ENCODE data around the gene PIGQ.

Gene PIGQ

GRCh38 chr16:625977-626765 is 56.4 kb downstream of the PIGQ start:
- WGBS, 2 donors (ENCODE audit: extremely low coverage in 2 of 2, insufficient read length in 2 of 2, insufficient replicate concordance in 1 of 2), result no CpG with 5 or more reads among the region's 35 CpGs
- Histone ChIP-seq H2BK5ac (ENCODE audit: low read length) (no peak overlapping the region), H3K4me2 (ENCODE audit: insufficient read depth, low read length, poor library complexity, severe bottlenecking) (no peak overlapping the region), H4K8ac (ENCODE audit: low read depth, low read length) (no peak overlapping the region), H2AK5ac (ENCODE audit: low read depth, low read length) (peak overlapping the region; percentile 46), H3K14ac (ENCODE audit: low read length) (peak overlapping the region; percentile 71), H3K9ac (ENCODE audit: low read depth, low read length, poor library complexity) (no peak overlapping the region), H3K79me1 (ENCODE audit: low read depth, low read length) (peaks cover 8% of the 10 kb centered on the region), H2AFZ (ENCODE audit: low read length) (no peak overlapping the region), H3K4me1 (ENCODE audit: control insufficient read depth in 2 of 2, insufficient read depth in 1 of 2, low read depth in 1 of 2, low read length in 2 of 2) (peaks cover 26 to 27% of the 10 kb centered on the region in 2 donors), H3K23ac (ENCODE audit: low read depth, low read length, poor library complexity) (peak overlapping the region; percentile 55), H3K18ac (ENCODE audit: low read length) (peak overlapping the region; percentile 28), H3K36me3 (replicated peaks in 1 of 2; ENCODE audit: control insufficient read depth in 2 of 2, insufficient read depth in 2 of 2, low read length in 2 of 2) (peaks cover 3 to 35% of the 10 kb centered on the region in 2 donors), H3K4ac (ENCODE audit: low read length) (peak overlapping the region; percentile 37), H2BK12ac (ENCODE audit: low read length) (no peak overlapping the region), H2BK120ac (ENCODE audit: low read depth, low read length) (no peak overlapping the region), H3K27ac (replicated peaks; ENCODE audit: low read length) (no peak overlapping the region), H3K4me3 (ENCODE audit: low read length in 2 of 2) (no peak overlapping the region), H2BK15ac (ENCODE audit: low read length) (no peak overlapping the region), H3K27me3 (ENCODE audit: control insufficient read depth in 3 of 3, insufficient read depth in 3 of 3, low read depth in 1 of 3, low read length in 3 of 3) (no peaks in the 10 kb centered on the region), H4K91ac (ENCODE audit: low read depth, low read length, poor library complexity) (no peak overlapping the region), H3K9me3 (replicated peaks in 1 of 2; ENCODE audit: control insufficient read depth in 2 of 2, insufficient read depth in 1 of 2, low read depth in 1 of 2, low read length in 2 of 2) (no peaks in the 10 kb centered on the region)
- no peak for DNase-seq (ENCODE audit: low spot score)

DNA sequence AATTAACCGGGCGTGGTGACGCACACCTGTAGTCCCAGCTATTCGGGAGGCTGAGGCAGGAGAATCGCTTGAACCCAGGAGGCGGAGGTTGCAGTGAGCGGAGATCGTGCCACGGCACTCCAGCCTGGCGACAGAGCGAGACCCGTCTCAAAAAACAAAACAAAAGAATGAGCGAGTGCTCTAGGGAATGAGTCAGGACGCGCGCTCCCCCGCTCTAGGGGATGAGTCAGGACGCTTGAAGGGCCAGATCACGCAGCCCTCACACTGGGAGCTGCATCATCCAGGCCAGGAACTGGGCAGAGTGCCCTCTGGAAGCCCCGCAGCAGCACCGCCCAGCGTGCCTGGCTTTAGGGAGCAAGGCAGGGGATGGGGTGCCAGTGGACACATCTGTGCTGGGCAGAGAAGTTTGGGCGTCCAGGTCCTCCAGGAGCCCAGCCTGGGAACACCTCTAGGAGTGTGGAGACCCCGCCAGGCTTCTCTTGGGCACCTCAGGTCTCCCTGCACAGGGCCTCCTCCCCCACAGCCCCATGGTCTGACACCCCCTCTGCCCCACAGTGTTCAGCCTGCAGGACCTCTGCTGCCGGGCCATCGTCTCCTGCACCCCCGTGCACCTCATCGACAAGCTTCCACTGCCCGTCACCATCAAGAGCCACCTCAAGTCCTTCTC is 57.2 kb downstream of the PIGQ start:
- Histone ChIP-seq H2BK5ac (ENCODE audit: low read length) (peak overlapping the region; percentile 99), H3K27me3 (ENCODE audit: control insufficient read depth in 3 of 3, insufficient read depth in 3 of 3, low read depth in 1 of 3, low read length in 3 of 3) (no peaks in the 10 kb centered on the region), H4K91ac (ENCODE audit: low read depth, low read length, poor library complexity) (no peak overlapping the region), H3K18ac (ENCODE audit: low read length) (no peak overlapping the region), H3K36me3 (replicated peaks in 1 of 2; ENCODE audit: control insufficient read depth in 2 of 2, insufficient read depth in 2 of 2, low read length in 2 of 2) (peaks cover 3 to 35% of the 10 kb centered on the region in 2 donors), H3K4ac (ENCODE audit: low read length) (no peak overlapping the region), H3K4me3 (ENCODE audit: low read length in 2 of 2) (no peak overlapping the region), H3K9me3 (replicated peaks in 1 of 2; ENCODE audit: control insufficient read depth in 2 of 2, insufficient read depth in 1 of 2, low read depth in 1 of 2, low read length in 2 of 2) (no peaks in the 10 kb centered on the region), H3K23ac (ENCODE audit: low read depth, low read length, poor library complexity) (peak overlapping the region; percentile 73), H2BK120ac (ENCODE audit: low read depth, low read length) (no peak overlapping the region), H3K4me1 (ENCODE audit: control insufficient read depth in 2 of 2, insufficient read depth in 1 of 2, low read depth in 1 of 2, low read length in 2 of 2) (peaks cover 29% of the 10 kb centered on the region in 2 donors), H2BK12ac (ENCODE audit: low read length) (peak overlapping the region; percentile 22), H2AK5ac (ENCODE audit: low read depth, low read length) (peak overlapping the region; percentile 46), H3K14ac (ENCODE audit: low read length) (no peak overlapping the region), H3K79me1 (ENCODE audit: low read depth, low read length) (peaks cover 8% of the 10 kb centered on the region), H3K9ac (ENCODE audit: low read depth, low read length, poor library complexity) (peak overlapping the region; percentile 44), H3K27ac (replicated peaks; ENCODE audit: low read length) (no peak overlapping the region), H2AFZ (ENCODE audit: low read length) (no peak overlapping the region), H2BK15ac (ENCODE audit: low read length) (peak overlapping the region; percentile 67), H4K8ac (ENCODE audit: low read depth, low read length) (no peak overlapping the region), H3K4me2 (ENCODE audit: insufficient read depth, low read length, poor library complexity, severe bottlenecking) (no peak overlapping the region)
- WGBS, 2 donors (ENCODE audit: extremely low coverage in 2 of 2, insufficient read length in 2 of 2, insufficient replicate concordance in 1 of 2), result no CpG with 5 or more reads among the region's 29 CpGs
- DNase-seq (ENCODE audit: low spot score), result no peak

DNA sequence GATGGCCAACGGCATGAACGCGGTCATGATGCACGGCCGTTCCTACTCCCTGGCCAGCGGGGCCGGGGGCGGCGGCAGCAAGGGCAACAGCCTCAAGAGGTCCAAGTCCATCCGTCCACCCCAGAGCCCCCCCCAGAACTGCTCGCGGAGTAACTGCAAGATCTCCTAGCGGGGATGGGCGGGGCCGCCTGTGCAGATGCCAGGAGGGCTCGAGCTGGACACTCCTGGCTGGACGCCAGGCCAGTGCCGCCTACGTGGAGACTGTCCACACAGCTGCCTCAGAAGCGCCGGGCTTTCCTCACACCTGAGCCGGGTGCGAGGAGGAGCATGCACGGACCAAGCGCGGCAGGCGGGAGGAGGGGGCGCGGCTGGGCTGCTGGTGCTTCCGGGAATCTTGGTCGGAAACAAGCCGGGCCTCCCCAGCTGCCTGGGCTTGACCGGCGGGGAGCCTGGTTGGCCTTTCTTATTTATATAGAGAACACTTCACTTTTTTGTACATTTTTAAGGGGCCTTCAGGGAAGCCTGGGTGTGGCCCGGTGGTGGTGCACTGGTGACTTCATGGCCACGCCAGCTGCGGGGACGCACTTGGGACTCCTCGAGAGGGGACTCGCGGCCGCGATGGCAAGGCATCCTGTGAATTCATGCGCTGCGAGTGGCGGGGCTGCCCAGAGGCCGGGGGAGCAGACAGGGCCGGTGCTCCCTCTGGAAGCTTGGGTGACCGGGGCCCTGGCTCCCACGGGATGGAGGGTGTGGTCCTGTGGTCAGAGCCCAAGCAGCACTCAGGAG is 57.9 kb downstream of the PIGQ start:
- peaks cover 29 to 31% of the 10 kb centered on the region in 2 donors for H3K4me1 ChIP-seq (ENCODE audit: control insufficient read depth in 2 of 2, insufficient read depth in 1 of 2, low read depth in 1 of 2, low read length in 2 of 2)
- WGBS, 2 donors (ENCODE audit: extremely low coverage in 2 of 2, insufficient read length in 2 of 2, insufficient replicate concordance in 1 of 2), result no CpG with 5 or more reads among the region's 50 CpGs
- H3K27ac ChIP-seq (replicated peaks; ENCODE audit: low read length), result no peak overlapping the region

More for the DNA sequence above, 57.9 kb downstream of the PIGQ start:
- peak overlapping the region; percentile 44 for H3K9ac ChIP-seq (ENCODE audit: low read depth, low read length, poor library complexity)
- H3K18ac ChIP-seq (ENCODE audit: low read length), result peak overlapping the region; percentile 28
- H2BK12ac ChIP-seq (ENCODE audit: low read length), result no peak overlapping the region
- H2BK120ac ChIP-seq (ENCODE audit: low read depth, low read length), result no peak overlapping the region
- H4K8ac ChIP-seq (ENCODE audit: low read depth, low read length), result no peak overlapping the region
- H3K14ac ChIP-seq (ENCODE audit: low read length), result peak overlapping the region; percentile 71
- H3K4ac ChIP-seq (ENCODE audit: low read length), result no peak overlapping the region
- H3K36me3 ChIP-seq (replicated peaks in 1 of 2; ENCODE audit: control insufficient read depth in 2 of 2, insufficient read depth in 2 of 2, low read length in 2 of 2), result peaks cover 5 to 35% of the 10 kb centered on the region in 2 donors
- H3K4me3 ChIP-seq (ENCODE audit: low read length in 2 of 2), result no peak overlapping the region
- H3K79me1 ChIP-seq (ENCODE audit: low read depth, low read length), result peaks cover 9% of the 10 kb centered on the region
- H3K23ac ChIP-seq (ENCODE audit: low read depth, low read length, poor library complexity), result peak overlapping the region; percentile 73
- H4K91ac ChIP-seq (ENCODE audit: low read depth, low read length, poor library complexity), result no peak overlapping the region
- peak overlapping the region; percentile 99 for H2BK5ac ChIP-seq (ENCODE audit: low read length)
- DNase-seq (ENCODE audit: low spot score), result no peak
- no peak overlapping the region for H2AFZ ChIP-seq (ENCODE audit: low read length)
- peak overlapping the region; percentile 67 for H2BK15ac ChIP-seq (ENCODE audit: low read length)
- H3K4me2 ChIP-seq (ENCODE audit: insufficient read depth, low read length, poor library complexity, severe bottlenecking), result no peak overlapping the region
- peaks cover 0 to 1% (median 0%) of the 10 kb centered on the region in 3 experiments for H3K27me3 ChIP-seq (ENCODE audit: control insufficient read depth in 3 of 3, insufficient read depth in 3 of 3, low read depth in 1 of 3, low read length in 3 of 3)
- peak overlapping the region; percentile 99 for H2AK5ac ChIP-seq (ENCODE audit: low read depth, low read length)
- no peaks in the 10 kb centered on the region for H3K9me3 ChIP-seq (replicated peaks in 1 of 2; ENCODE audit: control insufficient read depth in 2 of 2, insufficient read depth in 1 of 2, low read depth in 1 of 2, low read length in 2 of 2)
